AG09309 (cell line): ENCODE data around the gene FAM181A.

Experiments used
- DNase-seq: peaks from one replicate; pipeline ENCODE4 v3.0.0-alpha.2; 2010; ENCODE audit warnings: low read depth
- H3K4me3 ChIP-seq: 2 replicates; pipeline ENCODE4 v1.5.1; 2011; ENCODE audit warnings: mild to moderate bottlenecking, low read depth, low read length, moderate library complexity; ENCODE audit not compliant: control insufficient read depth
- TF ChIP-seq, protein P1 (sequence below): IDR thresholded peaks from 2 replicates; pipeline ENCODE4 v1.5.1; 2011; ENCODE audit warnings: mild to moderate bottlenecking, low read depth, low read length, inconsistent platforms; ENCODE audit not compliant: insufficient read depth, control insufficient read depth; ENCODE audit errors: missing control alignments

Gene FAM181A

DNA sequence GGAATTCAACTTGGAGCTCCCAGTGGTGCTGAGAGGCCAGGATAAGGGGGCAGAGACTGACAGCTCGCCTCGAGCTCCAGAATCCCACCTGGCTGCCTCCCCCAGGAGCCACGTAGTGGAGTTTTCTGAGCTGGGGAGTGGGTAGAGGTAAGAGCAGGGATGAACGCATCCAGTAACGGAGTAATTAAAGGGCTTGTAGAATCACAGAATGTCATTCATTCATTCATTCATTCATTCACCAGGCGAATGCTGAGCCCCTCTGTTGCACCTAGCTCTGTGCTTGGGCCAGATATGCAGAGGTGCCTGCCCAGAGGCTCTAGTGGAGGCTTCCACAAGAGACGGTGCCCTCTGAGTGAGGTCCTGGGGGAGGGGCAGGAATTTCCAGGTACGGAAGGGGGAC lies 8.1 kb downstream of the FAM181A start:
- TF ChIP-seq, protein P1, sequence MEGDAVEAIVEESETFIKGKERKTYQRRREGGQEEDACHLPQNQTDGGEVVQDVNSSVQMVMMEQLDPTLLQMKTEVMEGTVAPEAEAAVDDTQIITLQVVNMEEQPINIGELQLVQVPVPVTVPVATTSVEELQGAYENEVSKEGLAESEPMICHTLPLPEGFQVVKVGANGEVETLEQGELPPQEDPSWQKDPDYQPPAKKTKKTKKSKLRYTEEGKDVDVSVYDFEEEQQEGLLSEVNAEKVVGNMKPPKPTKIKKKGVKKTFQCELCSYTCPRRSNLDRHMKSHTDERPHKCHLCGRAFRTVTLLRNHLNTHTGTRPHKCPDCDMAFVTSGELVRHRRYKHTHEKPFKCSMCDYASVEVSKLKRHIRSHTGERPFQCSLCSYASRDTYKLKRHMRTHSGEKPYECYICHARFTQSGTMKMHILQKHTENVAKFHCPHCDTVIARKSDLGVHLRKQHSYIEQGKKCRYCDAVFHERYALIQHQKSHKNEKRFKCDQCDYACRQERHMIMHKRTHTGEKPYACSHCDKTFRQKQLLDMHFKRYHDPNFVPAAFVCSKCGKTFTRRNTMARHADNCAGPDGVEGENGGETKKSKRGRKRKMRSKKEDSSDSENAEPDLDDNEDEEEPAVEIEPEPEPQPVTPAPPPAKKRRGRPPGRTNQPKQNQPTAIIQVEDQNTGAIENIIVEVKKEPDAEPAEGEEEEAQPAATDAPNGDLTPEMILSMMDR = no peak
- no peak for DNase-seq
- H3K4me3 ChIP-seq = no peak overlapping the region

DNA sequence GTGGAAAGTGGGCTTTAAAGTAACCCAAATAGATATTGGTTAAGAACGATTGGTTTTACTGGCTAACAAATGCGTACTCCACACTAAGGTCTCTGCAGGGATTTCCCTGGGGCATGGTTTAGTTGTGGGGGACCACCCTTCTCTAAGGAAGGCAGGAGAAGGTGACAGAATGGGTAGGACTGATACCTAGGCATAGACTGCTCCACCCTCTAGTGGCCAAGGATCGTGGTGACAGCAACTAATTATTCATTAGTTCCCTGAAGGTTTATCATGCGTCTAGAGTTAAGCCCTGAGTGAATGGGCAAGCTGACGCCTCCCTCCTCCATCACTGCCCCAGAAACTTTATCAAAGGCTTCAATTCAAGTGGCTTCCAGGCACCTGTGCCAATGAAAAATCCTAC lies 9.1 kb downstream of the FAM181A start:
- no peak for DNase-seq
- no peak overlapping the region for H3K4me3 ChIP-seq
- TF ChIP-seq, protein P1 = peak; percentile 52

DNA sequence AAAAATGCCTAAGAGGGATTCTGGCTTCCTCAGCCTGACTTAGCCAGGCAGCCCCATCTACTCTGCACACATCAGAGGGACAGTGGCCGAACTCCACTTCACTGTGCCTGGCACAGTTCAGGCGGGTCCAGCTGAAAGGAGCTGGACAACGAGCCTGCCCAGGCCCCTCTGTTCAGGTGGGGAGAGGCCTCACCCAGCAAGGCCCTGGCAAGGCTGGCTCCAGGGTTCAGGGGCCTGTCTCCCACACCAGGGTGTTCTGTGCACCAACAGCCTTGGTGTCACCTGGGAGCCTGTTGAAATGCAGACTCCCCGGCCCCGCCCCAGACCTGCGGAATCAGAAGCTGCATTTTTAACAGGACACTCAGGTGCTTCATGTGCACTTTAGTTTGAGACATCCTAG lies 9.8 kb downstream of the FAM181A start:
- TF ChIP-seq, protein P1 = no peak
- no peak overlapping the region for H3K4me3 ChIP-seq
- DNase-seq = no peak

DNA sequence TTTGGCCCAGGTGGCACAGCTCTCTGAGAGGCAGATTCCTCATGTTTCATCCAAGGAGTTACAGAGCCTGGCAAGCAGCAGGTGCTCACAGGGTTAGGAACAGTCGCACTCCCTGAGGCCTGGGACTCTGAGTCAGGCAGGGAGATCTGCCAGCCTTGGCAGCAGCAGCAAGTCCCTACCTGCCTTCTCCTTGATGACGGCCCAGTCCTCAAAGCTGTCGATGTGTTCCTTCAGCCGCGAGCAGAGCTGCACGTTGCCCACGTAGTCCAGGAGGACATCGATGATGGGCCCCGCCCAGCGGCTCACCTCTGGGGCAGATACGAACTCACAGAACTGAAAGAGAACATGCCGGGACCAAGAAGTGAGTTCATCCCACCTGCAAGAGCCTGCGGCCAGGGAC lies 10.4 kb downstream of the FAM181A start:
- DNase-seq = no peak
- no peak overlapping the region for H3K4me3 ChIP-seq
- TF ChIP-seq, protein P1 = no peak

DNA sequence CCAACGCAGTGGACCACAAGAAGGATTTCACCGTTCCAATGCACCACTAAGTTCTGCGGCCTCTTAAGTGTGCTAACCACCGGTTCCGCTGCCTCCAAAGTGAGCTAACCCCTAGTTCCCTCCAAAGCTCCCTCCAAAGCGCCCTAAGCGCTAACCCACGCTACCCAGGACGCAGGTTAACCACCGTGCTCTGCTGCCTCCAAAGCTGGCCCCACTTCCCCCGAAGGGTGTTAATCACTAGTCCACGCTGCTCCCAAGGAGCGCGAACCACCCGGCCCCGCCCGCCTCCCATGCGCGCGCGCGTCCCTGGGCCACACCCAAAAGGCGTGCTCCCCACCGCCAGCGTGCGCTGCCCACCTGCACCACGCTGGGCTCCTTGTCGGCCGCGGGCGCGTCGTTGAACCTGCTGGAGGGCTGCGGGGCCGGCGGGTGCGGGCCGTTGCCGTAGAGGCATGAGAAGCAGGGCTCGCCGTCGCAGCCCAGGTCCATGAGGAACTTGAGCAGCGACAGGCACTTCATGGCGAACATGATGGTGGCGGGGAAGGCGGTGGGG lies 11.7 kb downstream of the FAM181A start:
- H3K4me3 ChIP-seq = no peak overlapping the region
- TF ChIP-seq, protein P1 = no peak
- DNase-seq = no peak

DNA sequence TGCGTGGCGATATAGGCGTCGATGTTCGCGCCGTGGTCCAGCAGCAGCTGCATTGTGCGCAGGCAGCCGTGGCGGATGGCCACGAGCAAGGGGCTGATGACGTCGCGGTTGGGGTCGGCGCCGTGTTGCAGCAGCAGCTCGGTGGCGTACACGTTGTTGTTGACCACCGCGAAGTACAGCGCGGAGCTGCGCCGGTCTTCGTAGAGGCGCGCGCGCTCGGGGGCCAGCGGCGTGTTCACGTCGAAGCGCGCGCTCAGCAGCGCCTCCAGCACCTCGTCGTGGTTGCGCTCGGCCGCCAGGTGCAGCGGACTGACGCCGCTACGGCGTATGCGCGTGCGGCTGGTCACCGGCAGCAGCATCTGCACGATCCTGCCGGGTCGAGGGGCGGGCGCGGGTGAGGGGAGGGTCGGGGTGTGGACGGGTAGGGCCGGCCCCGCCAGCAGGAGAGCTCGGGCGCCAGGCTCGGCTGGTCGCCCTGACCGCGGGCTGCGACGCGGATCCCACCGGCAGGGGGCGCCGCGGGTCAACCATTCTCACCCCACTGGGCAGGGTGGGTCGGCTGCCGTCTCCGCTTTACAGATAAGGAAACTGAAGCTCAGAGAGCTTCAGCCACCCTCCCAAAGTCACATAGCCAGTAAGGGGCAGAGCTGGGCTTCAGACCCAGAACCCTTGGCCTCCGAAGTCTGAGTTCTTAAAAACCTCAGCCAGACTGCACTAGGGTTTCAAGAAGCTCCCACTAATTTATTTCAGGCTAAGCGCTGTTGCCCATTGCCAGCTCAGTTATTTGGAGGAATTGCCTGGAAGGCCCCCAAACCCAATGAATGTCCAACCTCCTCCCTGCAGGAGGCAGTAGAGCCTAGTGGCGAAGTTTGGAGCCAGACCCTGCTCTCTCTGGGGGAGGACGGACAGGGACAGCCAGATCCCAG lies 12.4 kb downstream of the FAM181A start:
- H3K4me3 ChIP-seq = peak overlapping the region; percentile 19; the same call in 1 of the 2 replicates
- DNase-seq = no peak
- TF ChIP-seq, protein P1 = peak; percentile 61
